Neutrophil (primary cell): ENCODE data around the gene LRRC3C.

Experiments used
- H3K27ac ChIP-seq: fragments of 200-600 bp; sonication (generic); 2 replicates; pipeline ENCODE4 v1.5.1; 2016; ENCODE audit warnings: mild to moderate bottlenecking, moderate library complexity
- H3K27me3 ChIP-seq: fragments of 200-600 bp; sonication (generic); 2 replicates; pipeline ENCODE4 v1.6.0; 2016; ENCODE audit warnings: mild to moderate bottlenecking
- H3K36me3 ChIP-seq: fragments of 200-600 bp; sonication (generic); 2 replicates; pipeline ENCODE4 v1.5.1; 2017
- H3K4me1 ChIP-seq, 2 experiments: fragments of 200-600 bp in 1 of 2; sonication (generic) in 1 of 2; 1 replicate in 1 of 2; 2 replicates in 1 of 2; pipeline versions ENCODE4 v1.5.1 to v1.6.1; 2013 to 2016; ENCODE audit warnings: low read depth in 1 of 2, low read length in 1 of 2, mild to moderate bottlenecking in 1 of 2, moderate library complexity in 1 of 2; ENCODE audit not compliant: control insufficient read depth in 1 of 2, insufficient read depth in 1 of 2
- H3K4me3 ChIP-seq, 2 experiments: fragments of 200-600 bp in 1 of 2; sonication (generic) in 1 of 2; 1 replicate in 1 of 2; 2 replicates in 1 of 2; pipeline ENCODE4 v1.5.1; 2013 to 2016; ENCODE audit warnings: low read depth in 1 of 2, low read length in 1 of 2, mild to moderate bottlenecking in 1 of 2, moderate library complexity in 1 of 2
- H3K9me3 ChIP-seq: fragments of 200-600 bp; sonication (generic); 2 replicates; pipeline ENCODE4 v1.5.1; 2016
- TF ChIP-seq, protein P1 (sequence below): fragments of 200-600 bp; sonication (generic); IDR thresholded peaks from 2 replicates; pipeline ENCODE4 v1.5.1; 2016; ENCODE audit warnings: antibody characterized with exemption

LRRC3C gene

DNA sequence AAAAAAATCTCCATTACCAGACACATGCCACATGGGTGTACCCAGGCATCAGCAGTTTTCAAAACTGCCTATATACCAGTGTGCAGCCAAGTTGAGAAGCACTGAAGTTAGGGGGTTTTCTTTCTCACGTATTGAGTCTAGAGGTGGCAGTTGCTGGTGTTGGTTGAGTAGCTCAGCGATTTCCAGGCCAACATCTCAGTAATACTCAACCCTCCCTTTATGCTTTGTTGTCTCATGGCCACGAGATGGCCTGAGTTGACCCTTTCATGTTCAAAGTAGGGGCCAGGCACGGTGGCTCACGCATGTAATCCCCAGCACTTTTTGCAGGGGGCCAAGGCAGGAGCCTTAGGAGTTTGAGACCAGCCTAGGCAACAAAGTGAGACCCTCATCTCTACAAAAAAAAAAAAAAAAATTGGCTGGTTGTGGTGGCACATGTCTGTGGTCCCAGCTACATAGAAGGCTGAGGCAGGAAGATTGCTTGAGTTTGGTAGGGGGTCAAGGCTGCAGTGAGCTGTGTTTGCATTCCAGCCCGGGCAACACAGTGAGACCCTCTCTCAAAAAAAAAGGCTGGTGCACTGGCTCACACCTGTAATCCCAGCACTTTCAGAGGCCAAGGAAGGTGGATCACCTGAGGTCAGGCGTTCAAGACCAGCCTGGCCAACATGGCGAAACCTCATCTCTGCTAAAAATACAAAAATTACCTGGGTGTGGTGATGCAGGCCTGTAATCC is 10.8 kb downstream of the LRRC3C start:
- Histone ChIP-seq H3K4me3 (no peak overlapping the region), H3K9me3 (no peaks in the 10 kb centered on the region), H3K27ac (no peak overlapping the region), H3K27me3 (peaks cover 5% of the 10 kb centered on the region), H3K36me3 (no peaks in the 10 kb centered on the region), H3K4me1 (no peaks in the 10 kb centered on the region)
- TF ChIP-seq, protein P1, sequence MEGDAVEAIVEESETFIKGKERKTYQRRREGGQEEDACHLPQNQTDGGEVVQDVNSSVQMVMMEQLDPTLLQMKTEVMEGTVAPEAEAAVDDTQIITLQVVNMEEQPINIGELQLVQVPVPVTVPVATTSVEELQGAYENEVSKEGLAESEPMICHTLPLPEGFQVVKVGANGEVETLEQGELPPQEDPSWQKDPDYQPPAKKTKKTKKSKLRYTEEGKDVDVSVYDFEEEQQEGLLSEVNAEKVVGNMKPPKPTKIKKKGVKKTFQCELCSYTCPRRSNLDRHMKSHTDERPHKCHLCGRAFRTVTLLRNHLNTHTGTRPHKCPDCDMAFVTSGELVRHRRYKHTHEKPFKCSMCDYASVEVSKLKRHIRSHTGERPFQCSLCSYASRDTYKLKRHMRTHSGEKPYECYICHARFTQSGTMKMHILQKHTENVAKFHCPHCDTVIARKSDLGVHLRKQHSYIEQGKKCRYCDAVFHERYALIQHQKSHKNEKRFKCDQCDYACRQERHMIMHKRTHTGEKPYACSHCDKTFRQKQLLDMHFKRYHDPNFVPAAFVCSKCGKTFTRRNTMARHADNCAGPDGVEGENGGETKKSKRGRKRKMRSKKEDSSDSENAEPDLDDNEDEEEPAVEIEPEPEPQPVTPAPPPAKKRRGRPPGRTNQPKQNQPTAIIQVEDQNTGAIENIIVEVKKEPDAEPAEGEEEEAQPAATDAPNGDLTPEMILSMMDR, result no peak

DNA sequence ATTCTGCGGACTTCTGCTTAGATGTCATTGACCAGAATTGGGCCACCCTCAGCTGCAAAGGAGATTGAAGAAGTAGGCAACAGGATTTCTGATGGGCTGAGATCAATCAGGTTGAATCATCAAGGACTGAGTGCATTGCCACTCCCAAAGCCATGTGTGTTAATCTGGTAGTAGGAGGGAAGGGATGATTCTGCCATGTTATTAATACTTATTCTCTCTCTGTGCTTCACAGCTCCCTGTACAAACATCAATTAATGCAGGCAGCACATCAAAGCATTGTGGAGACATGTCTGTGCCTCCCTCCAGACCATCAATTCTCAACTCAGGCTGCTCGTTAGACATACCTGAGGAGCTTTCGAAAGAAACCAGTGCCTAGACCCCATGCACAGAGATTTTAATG is 11.6 kb downstream of the LRRC3C start:
- TF ChIP-seq, protein P1, result no peak
- Histone ChIP-seq H3K27ac (no peak overlapping the region), H3K9me3 (no peaks in the 10 kb centered on the region), H3K4me3 (no peak overlapping the region), H3K4me1 (no peaks in the 10 kb centered on the region), H3K27me3 (peaks cover 5% of the 10 kb centered on the region), H3K36me3 (no peaks in the 10 kb centered on the region)

DNA sequence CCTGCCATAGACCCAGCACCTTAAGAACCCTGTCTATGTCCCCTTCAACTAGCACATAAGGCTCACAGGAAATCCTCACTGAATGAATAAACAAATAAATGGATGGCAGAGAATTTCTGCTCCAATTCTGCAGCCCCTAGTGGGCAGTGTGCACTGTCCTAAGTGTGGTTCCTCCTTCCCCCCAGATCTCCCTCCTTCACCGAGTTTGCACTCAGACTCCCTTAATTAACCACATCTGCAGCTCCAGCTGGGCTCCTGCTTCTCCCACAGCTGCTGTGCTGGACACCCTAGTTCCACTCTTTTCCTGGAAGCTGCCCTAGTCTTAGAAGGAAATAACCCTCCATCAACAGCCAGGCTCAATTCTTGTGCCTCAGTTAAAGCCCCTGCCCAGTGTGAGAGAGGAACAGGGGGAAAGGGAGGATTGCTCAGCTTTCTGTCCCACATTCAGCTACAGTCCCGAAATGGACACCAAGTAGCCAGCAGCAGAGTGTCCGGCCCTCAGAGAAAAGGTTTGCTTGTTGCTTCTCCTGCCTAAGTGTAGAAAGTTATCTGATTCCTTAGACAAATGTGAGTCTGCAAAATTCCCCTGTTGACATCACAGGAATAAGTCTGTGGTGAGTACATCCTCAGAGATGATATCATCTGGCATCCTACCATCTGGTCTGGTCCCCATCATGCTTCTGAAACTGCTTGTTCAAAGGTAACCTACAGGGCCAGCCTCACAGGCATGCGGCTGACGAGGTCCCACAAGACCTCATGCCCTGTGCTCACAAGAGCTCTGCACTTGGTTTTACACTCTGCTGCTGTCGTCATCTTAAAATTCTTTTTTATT is 12.3 kb downstream of the LRRC3C start:
- Histone ChIP-seq H3K9me3 (no peaks in the 10 kb centered on the region), H3K4me3 (no peak overlapping the region), H3K4me1 (no peaks in the 10 kb centered on the region), H3K36me3 (no peaks in the 10 kb centered on the region), H3K27ac (no peak overlapping the region), H3K27me3 (peaks cover 5% of the 10 kb centered on the region)
- TF ChIP-seq, protein P1, result no peak

DNA sequence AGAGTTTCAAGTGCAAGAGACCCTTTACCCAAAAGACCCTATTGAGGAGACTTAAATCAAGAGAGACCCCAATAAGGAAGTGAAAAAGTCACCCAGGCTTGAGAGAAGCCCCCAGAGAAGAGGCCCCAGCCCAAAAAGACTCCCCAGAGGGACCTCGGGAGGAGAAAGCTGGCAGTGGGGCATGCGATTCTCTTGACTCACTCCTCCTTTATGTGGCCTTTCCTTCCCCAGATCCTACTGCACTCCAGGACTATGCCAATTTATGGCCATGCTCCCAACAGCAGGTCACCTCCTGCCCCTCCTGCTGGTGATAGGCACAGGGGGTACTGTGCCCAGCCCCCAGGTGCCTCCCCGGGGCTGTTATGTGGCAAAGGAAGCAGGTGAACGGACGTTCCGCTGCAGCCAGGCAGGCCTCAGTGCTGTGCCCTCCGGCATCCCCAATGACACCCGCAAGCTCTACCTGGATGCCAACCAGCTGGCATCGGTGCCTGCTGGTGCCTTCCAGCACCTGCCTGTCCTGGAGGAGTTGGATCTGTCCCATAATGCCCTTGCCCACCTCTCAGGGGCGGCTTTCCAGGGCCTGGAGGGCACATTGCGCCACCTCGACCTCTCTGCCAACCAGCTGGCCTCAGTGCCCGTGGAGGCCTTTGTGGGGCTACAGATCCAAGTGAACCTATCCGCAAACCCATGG is 16.3 kb downstream of the LRRC3C start:
- Histone ChIP-seq H3K4me3 (no peak overlapping the region), H3K27ac (no peak overlapping the region), H3K27me3 (peaks cover 5% of the 10 kb centered on the region), H3K4me1 (no peaks in the 10 kb centered on the region), H3K9me3 (no peaks in the 10 kb centered on the region), H3K36me3 (no peaks in the 10 kb centered on the region)
- TF ChIP-seq, protein P1, result no peak

DNA sequence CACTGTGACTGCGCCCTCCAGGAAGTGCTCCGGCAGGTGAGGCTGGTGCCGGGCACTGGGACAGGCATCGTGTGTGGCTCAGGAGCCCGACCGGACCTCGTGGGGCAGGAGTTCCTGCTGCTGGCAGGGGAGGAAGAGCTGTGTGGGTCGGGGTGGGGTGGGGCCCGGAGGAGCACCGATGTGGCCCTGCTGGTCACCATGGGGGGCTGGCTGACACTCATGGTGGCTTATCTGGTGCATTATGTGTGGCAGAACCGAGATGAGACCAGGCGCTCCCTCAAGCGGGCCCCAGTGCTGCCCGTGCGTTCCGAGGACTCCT is 16.8 kb downstream of the LRRC3C start:
- no peak overlapping the region for H3K4me3 ChIP-seq
- H3K27me3 ChIP-seq, result peaks cover 4% of the 10 kb centered on the region
- no peak overlapping the region for H3K27ac ChIP-seq
- no peaks in the 10 kb centered on the region for H3K36me3 ChIP-seq
- TF ChIP-seq, protein P1, result no peak
- no peaks in the 10 kb centered on the region for H3K9me3 ChIP-seq
- no peaks in the 10 kb centered on the region for H3K4me1 ChIP-seq
